ENCODE results near the gene MTHFR.

MTHFR gene

GRCh38 chr1:11805422-11806306, at the start of gene MTHFR, which contains the start of gene CLCN6:
Gene MTHFR (minus strand): TSS chr1:11805964. CDS start chr1:11803116, 2,848 bp downstream.
Gene CLCN6 (plus strand): TSS chr1:11806191. CDS start chr1:11806263, 72 bp downstream.
- peak; percentile 98 for DNase-seq

GRCh38 chr1:11855430-11855829, 49.7 kb upstream of the MTHFR start:
- DNase-seq = no peak

- DNase-seq = no peak
Observed at GRCh38 chr1:11854519-11854918, 48.8 kb upstream of the MTHFR start.

- no peak for DNase-seq
Observed at GRCh38 chr1:11851180-11851579, 45.4 kb upstream of the MTHFR start.

GRCh38 chr1:11850156-11850555, 44.4 kb upstream of the MTHFR start:
- DNase-seq = no peak

GRCh38 chr1:11848373-11848700, 42.6 kb upstream of the MTHFR start:
- DNase-seq = no peak

- DNase-seq = peak; percentile 78
Observed at GRCh38 chr1:11847667-11848372, 42.1 kb upstream of the MTHFR start, which contains the start of gene NPPA. Gene NPPA (minus strand): TSS chr1:11847783. CDS start chr1:11847684, 99 bp downstream.

- DNase-seq = no peak
Observed at GRCh38 chr1:11845641-11846335, 40.0 kb upstream of the MTHFR start.

GRCh38 chr1:11842154-11843041, 36.6 kb upstream of the MTHFR start:
- no peak for DNase-seq

- DNase-seq = no peak
Observed at GRCh38 chr1:11841245-11842153, 35.7 kb upstream of the MTHFR start.

- no peak for DNase-seq
Observed at GRCh38 chr1:11839727-11840705, 34.3 kb upstream of the MTHFR start.

- DNase-seq = peak; percentile 71
Observed at GRCh38 chr1:11838349-11839272, 32.8 kb upstream of the MTHFR start.

- DNase-seq = no peak
Observed at GRCh38 chr1:11837767-11838348, 32.1 kb upstream of the MTHFR start.

- no peak for DNase-seq
Observed at GRCh38 chr1:11836955-11837766, 31.4 kb upstream of the MTHFR start.

- no peak for DNase-seq
Observed at GRCh38 chr1:11835441-11836225, 29.9 kb upstream of the MTHFR start.

GRCh38 chr1:11833900-11834299, 28.1 kb upstream of the MTHFR start:
- DNase-seq = no peak

- DNase-seq = no peak
Observed at GRCh38 chr1:11833497-11833896, 27.7 kb upstream of the MTHFR start.
